Mucosa of rectum (tissue), 2 donors: ENCODE data around the gene RAVER2.
"Not testable (repeated sequence)": the region's sequence is repeated elsewhere in the genome, so short reads cannot be mapped to it uniquely, and the experiment has no call there.

ENCODE experiments used
- H3K27ac ChIP-seq, 2 donors: one replicate each; pipeline ENCODE4 v1.7.0; 2013; ENCODE audit warnings: inconsistent platforms in 2 of 2, low read depth in 2 of 2, low read length in 2 of 2
- H3K27me3 ChIP-seq, 2 donors: one replicate each; pipeline ENCODE4 v1.7.0; 2013; ENCODE audit warnings: low read length in 2 of 2; ENCODE audit not compliant: control insufficient read depth in 2 of 2, insufficient read depth in 2 of 2
- H3K36me3 ChIP-seq, 2 donors: one replicate each; pipeline ENCODE4 v1.7.0; 2013; ENCODE audit warnings: low read length in 2 of 2; ENCODE audit not compliant: control insufficient read depth in 2 of 2, insufficient read depth in 2 of 2
- H3K4me1 ChIP-seq, 2 donors: one replicate each; pipeline ENCODE4 v1.7.0; 2013; ENCODE audit warnings: low read length in 2 of 2, mild to moderate bottlenecking in 1 of 2; ENCODE audit not compliant: control insufficient read depth in 2 of 2, insufficient read depth in 2 of 2
- H3K4me3 ChIP-seq, 2 donors: one replicate each; pipeline ENCODE4 v1.7.0; 2013; ENCODE audit warnings: low read length in 2 of 2
- H3K9ac ChIP-seq, 2 donors: one replicate each; pipeline ENCODE4 v1.7.0; 2013; ENCODE audit warnings: low read length in 2 of 2, low read depth in 1 of 2, mild to moderate bottlenecking in 1 of 2
- H3K9me3 ChIP-seq, 2 donors: one replicate each; pipeline ENCODE4 v1.7.0; 2013; ENCODE audit warnings: low read length in 2 of 2; ENCODE audit not compliant: control insufficient read depth in 2 of 2
- donor health status: healthy.
- donor health status: Normal muscosa, but diverticular disease.

Gene RAVER2

DNA sequence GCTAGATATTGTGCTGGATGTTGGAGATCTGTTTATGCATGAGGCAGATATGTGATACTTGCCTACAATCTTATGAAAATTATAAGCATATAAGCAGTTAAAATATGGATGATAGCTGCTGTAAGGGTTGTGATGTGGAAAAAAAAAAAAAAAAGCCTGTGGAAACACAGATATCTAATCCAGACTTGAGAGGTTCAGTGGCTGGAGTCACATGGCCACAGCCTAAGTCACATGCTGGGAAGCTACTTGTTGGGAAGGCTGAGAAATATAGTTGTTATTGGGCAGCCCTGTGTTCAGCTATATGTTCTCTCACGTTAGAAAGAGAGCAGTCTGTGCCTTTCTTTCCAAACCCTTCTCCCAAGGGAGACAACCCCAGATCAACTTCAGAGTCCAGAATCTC is 15.1 kb downstream of the RAVER2 start:
- peaks cover 8 to 25% of the 10 kb centered on the region in 2 donors for H3K4me1 ChIP-seq
- no peaks in the 10 kb centered on the region for H3K36me3 ChIP-seq
- no peak overlapping the region for H3K4me3 ChIP-seq
- H3K9ac ChIP-seq = no peak overlapping the region
- H3K27me3 ChIP-seq = no peaks in the 10 kb centered on the region
- no peaks in the 10 kb centered on the region for H3K9me3 ChIP-seq
- no peak overlapping the region for H3K27ac ChIP-seq

DNA sequence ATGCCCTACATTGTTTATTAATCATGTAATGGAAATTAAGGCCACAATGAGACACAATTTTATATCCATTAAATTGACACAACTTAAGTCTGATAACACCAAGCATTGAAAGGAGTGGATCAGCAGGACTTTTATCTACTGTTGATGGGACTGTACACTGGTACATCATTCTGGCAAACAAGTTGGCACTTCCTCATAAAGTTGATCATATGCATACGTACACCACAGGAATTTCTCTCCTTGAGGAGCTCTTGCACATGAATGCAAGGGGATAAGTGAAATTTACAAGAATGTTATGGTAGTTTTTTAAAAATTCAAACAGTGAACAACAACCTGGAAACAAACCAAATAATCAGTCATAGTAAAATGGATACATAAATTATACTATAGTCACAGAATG is 20.1 kb downstream of the RAVER2 start:
- Histone ChIP-seq H3K4me1 (peaks cover 0 to 4% of the 10 kb centered on the region in 2 donors), H3K9ac (no peak overlapping the region), H3K27me3 (no peaks in the 10 kb centered on the region), H3K36me3 (peaks cover under 1 to 8% of the 10 kb centered on the region in 2 donors), H3K9me3 (no peaks in the 10 kb centered on the region), H3K27ac (no peak overlapping the region), H3K4me3 (no peak overlapping the region)

DNA sequence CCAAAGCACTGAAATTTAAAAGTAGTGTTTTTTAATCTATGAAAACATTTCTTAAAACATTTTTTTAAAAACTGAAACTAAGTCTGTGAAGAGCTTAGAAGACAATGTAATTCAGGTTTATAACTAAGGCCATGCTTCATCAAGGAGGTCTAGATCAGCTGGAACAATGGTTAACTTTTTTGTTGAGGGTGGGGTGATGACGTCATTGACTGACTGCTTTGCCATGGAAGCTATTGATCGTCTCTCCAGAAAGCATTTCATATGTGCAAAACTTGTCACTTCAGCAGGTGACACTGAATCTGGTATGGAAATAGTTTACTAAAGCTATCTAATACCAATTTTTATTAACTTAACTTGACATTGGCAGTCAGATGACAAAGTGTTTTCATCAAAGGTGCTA is 21.0 kb downstream of the RAVER2 start:
- H3K27ac ChIP-seq = no peak overlapping the region
- no peaks in the 10 kb centered on the region for H3K27me3 ChIP-seq
- H3K9ac ChIP-seq = no peak overlapping the region
- no peaks in the 10 kb centered on the region for H3K4me1 ChIP-seq
- H3K9me3 ChIP-seq = no peaks in the 10 kb centered on the region
- H3K4me3 ChIP-seq = no peak overlapping the region
- H3K36me3 ChIP-seq = peaks cover 4 to 13% of the 10 kb centered on the region in 2 donors

DNA sequence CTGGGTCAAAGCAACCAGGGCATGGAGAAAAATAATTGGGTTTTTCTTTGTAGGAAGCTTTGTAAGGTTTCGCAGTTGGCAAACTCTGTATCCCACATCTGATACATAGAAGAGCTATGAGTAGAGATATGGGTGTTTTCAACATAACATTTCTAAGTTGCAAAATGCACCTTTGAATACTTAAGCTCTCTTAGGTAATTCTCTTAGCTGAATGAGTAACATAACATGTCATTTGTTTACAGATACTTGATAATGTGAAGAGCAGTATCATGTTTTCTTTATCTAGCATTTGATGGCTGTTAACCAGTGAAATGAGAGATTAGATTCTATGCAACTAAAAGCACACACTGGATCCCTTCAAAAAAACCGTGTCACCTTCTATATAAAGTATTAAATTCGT is 21.6 kb downstream of the RAVER2 start:
- Histone ChIP-seq H3K9ac (no peak overlapping the region), H3K9me3 (no peaks in the 10 kb centered on the region), H3K27me3 (no peaks in the 10 kb centered on the region), H3K4me1 (no peaks in the 10 kb centered on the region), H3K4me3 (no peak overlapping the region), H3K27ac (no peak overlapping the region), H3K36me3 (peaks cover 4 to 13% of the 10 kb centered on the region in 2 donors)

DNA sequence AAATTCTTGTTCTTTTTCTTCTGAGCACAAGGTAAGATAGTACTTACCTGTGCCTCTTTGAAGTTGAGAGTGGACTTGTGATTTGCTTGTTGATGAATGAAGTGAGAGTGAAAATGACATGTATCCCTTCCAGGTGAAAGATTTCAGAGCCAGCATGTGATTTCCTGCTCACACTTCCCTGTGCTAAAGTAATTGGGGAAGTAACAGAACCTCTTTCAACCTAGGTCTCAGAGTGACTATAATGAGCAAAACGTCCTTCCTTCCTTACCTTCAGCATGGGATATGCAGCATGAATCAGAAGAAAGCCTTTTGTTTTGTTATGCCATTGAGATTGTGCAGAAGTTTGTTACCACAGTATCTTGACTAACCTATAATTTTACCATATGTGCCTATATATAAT is 24.6 kb downstream of the RAVER2 start:
- Histone ChIP-seq H3K27ac (no peak overlapping the region), H3K9ac (no peak overlapping the region), H3K4me1 (no peaks in the 10 kb centered on the region), H3K36me3 (peaks cover 4 to 13% of the 10 kb centered on the region in 2 donors), H3K9me3 (no peaks in the 10 kb centered on the region), H3K27me3 (no peaks in the 10 kb centered on the region), H3K4me3 (no peak overlapping the region)

DNA sequence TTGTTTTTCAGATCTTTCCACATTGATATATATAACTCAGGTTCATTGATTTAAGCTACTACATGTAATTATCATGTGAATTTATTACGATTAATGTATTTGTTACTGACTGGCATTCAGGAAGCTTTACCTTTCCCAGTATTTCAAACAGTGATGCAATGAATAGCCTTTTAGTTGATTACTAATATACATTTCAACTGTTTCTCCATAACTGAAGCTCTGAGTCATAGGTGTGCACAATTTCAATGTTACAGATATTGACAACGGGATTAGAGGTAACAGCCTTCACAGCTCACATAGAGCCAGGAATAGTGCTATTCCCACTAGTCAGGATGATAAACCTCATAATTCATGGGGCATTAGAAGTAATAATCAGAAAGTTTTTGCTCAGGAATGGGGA is 25.1 kb downstream of the RAVER2 start:
- H3K4me3 ChIP-seq = no peak overlapping the region
- H3K9me3 ChIP-seq = no peaks in the 10 kb centered on the region
- no peaks in the 10 kb centered on the region for H3K27me3 ChIP-seq
- H3K27ac ChIP-seq = no peak overlapping the region
- no peak overlapping the region for H3K9ac ChIP-seq
- H3K4me1 ChIP-seq = no peaks in the 10 kb centered on the region
- H3K36me3 ChIP-seq = peaks cover 4 to 13% of the 10 kb centered on the region in 2 donors

DNA sequence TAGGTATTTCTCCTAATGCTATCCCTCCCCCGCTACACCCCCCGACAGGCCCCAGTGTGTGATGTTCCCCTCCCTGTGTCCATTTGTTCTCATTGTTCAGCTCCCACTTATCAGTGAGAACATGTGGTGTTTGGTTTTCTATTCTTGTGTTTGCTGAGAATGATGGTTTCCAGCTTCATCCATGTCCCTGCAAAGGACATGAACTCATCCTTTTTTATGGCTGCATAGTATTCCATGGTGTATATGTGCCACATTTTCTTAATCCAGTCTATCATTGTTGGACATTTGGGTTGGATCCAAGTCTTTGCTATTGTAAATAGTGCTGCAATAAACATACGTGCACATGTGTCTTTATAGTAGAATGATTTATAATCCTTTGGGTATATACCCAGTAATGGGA is 28.4 kb downstream of the RAVER2 start:
- not testable (repeated sequence) for H3K27me3 ChIP-seq

DNA sequence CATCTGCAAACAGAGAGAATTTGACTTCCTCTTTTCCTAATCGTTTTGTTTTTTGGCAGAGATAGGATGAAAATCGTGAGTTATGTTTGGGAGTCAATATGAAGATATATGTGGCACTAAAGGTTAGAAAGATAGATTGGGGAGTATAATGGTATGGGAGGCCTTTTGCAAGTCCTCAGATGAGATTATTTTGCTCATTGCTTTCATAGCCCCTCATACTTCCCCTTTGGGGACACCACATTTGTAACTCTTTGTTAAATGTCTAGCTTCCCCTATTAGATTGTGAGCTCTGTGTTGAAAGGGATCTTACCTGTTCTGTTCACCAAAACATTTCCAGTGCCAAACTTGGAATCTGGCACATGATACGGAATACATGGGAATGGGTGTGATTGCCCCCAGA is 30.2 kb downstream of the RAVER2 start:
- Histone ChIP-seq H3K27me3 (no peaks in the 10 kb centered on the region), H3K4me1 (peaks cover 0 to 3% of the 10 kb centered on the region in 2 donors), H3K36me3 (peaks cover 3 to 8% of the 10 kb centered on the region in 2 donors), H3K9ac (no peak overlapping the region), H3K27ac (no peak overlapping the region), H3K9me3 (no peaks in the 10 kb centered on the region), H3K4me3 (no peak overlapping the region)

More for the DNA sequence above, 28.4 kb downstream of the RAVER2 start:
- H3K9ac ChIP-seq, H3K4me3 ChIP-seq, H3K27ac ChIP-seq, H3K9me3 ChIP-seq, H3K4me1 ChIP-seq: not testable (repeated sequence)
- peaks cover 4 to 17% of the 10 kb centered on the region in 2 donors for H3K36me3 ChIP-seq

DNA sequence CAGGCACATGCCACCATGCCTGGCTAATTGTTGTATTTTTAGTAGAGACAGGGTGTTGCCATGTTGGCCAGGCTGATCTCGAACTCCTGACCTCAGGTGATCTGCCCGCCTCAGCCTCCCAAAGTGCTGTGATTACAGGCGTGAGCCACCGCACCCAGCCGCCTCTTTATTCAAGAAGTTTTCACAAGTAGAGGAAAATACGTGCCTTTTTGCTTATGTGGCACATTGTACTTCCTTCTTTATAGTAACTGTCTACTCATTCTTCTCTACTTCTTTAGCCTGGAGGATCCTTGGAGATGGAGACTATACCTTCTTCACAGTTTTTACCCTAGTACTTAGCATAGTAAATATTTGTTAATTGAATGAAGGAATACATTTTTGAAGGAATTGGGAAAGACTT is 37.2 kb downstream of the RAVER2 start:
- H3K36me3 ChIP-seq = peaks cover 3 to 19% of the 10 kb centered on the region in 2 donors
- not testable (repeated sequence) for H3K9ac ChIP-seq

DNA sequence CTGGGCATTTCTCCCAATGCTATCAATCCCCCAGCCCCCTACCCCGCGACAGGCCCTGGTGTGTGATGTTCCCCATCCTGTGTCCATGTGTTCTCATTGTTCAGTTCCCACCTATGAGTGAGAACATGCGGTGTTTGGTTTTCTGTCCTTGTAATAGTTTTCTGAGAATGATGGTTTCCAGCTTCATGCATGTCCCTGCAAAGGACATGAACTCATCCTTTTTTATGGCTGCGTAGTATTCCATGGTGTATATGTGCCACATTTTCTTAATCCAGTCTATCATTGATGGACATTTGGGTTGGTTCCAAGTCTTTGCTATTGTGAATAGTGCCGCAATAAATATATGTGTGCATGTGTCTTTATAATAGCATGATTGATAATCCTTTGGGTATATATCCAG is 38.0 kb downstream of the RAVER2 start:
- not testable (repeated sequence) for H3K4me1 ChIP-seq, H3K9me3 ChIP-seq, H3K4me3 ChIP-seq, H3K27ac ChIP-seq, H3K27me3 ChIP-seq, H3K9ac ChIP-seq
- H3K36me3 ChIP-seq = peaks cover 3 to 19% of the 10 kb centered on the region in 2 donors

More for the DNA sequence above, 37.2 kb downstream of the RAVER2 start:
- not testable (repeated sequence) for H3K4me1 ChIP-seq, H3K27me3 ChIP-seq, H3K4me3 ChIP-seq, H3K27ac ChIP-seq, H3K9me3 ChIP-seq
